Hematopoietic multipotent progenitor cell treated with erythropoietin and hydrocortisone succinate and interleukin-3 and kit ligand, for 15 days (in vitro differentiated cells): ENCODE data around the gene ZNRF3.

Source experiments
- DNase-seq: peaks from one replicate; pipeline ENCODE4 v3.0.0-alpha.2; 2015; ENCODE audit warnings: low spot score

Gene ZNRF3

GRCh38 chr22:29009148-29009547, 125.8 kb downstream of the ZNRF3 start:
- DNase-seq = no peak

- no peak for DNase-seq
These were observed 128.1 kb downstream of the ZNRF3 start for GRCh38 chr22:29011240-29012100.

- DNase-seq = no peak
These were observed 128.7 kb downstream of the ZNRF3 start for GRCh38 chr22:29012101-29012433.

GRCh38 chr22:29012952-29013351, 129.6 kb downstream of the ZNRF3 start:
- no peak for DNase-seq

GRCh38 chr22:29014293-29014692, 130.9 kb downstream of the ZNRF3 start:
- DNase-seq = no peak

- DNase-seq = no peak
These were observed 131.4 kb downstream of the ZNRF3 start for GRCh38 chr22:29014773-29015172.

GRCh38 chr22:29016067-29016938, 132.9 kb downstream of the ZNRF3 start:
- no peak for DNase-seq

- DNase-seq = no peak
These were observed 135.2 kb downstream of the ZNRF3 start for GRCh38 chr22:29018293-29019189.

GRCh38 chr22:29022101-29022817, 138.9 kb downstream of the ZNRF3 start:
- no peak for DNase-seq

GRCh38 chr22:29023172-29023796, 139.9 kb downstream of the ZNRF3 start:
- no peak for DNase-seq

- no peak for DNase-seq
These were observed 143.2 kb downstream of the ZNRF3 start for GRCh38 chr22:29026579-29026978.

- no peak for DNase-seq
These were observed 145.1 kb downstream of the ZNRF3 start for GRCh38 chr22:29028468-29028867.

- DNase-seq = no peak
These were observed 146.0 kb downstream of the ZNRF3 start for GRCh38 chr22:29029202-29030000.

- DNase-seq = no peak
These were observed 146.7 kb downstream of the ZNRF3 start for GRCh38 chr22:29030016-29030617.

- no peak for DNase-seq
These were observed 147.3 kb downstream of the ZNRF3 start for GRCh38 chr22:29030618-29031226.

- no peak for DNase-seq
These were observed 148.0 kb downstream of the ZNRF3 start for GRCh38 chr22:29031227-29032011.

GRCh38 chr22:29032014-29032475, 148.7 kb downstream of the ZNRF3 start:
- no peak for DNase-seq

GRCh38 chr22:29032584-29032983, 149.2 kb downstream of the ZNRF3 start:
- DNase-seq = no peak
